NB4 (cell line): ENCODE measurements around the gene LGR4.

Source experiments
- CTCF ChIP-seq: IDR thresholded peaks from one replicate; pipeline ENCODE4 v1.5.1; 2012; ENCODE audit warnings: low read depth, low read length
- MYC ChIP-seq: IDR thresholded peaks from 2 replicates; pipeline ENCODE4 v1.6.1; 2011; ENCODE audit warnings: low read depth, low read length
- POLR2A ChIP-seq: IDR thresholded peaks from 2 replicates; pipeline ENCODE4 v1.6.1; 2011; ENCODE audit warnings: mild to moderate bottlenecking; ENCODE audit not compliant: insufficient read length; ENCODE audit errors: extremely low read depth

GRCh38 chr11:27380771-27381170, 91.8 kb downstream of the LGR4 start:
- no peak for TF ChIP-seq CTCF
- no peak for TF ChIP-seq POLR2A
- TF ChIP-seq MYC, result no peak
